Central memory CD8-positive, alpha-beta T cell (primary cell): ENCODE results near the gene OR2C1.

ENCODE experiments used
- ATAC-seq: fragments of 150-1000 bp; cut with Tn5 transposase; replicated peaks from 2 replicates; pipeline ENCODE4 v1.10.0; 2022; ENCODE audit warnings: mild to moderate bottlenecking, moderate FRiP score, moderate number of reproducible peaks; ENCODE audit not compliant: poor library complexity, severe bottlenecking; ENCODE audit errors: extremely low read depth
- DNase-seq, 2 donors: peaks; one replicate each; pipeline ENCODE4 v3.0.0; 2021; ENCODE audit warnings: low spot score in 2 of 2
- H3K27ac Mint-ChIP-seq: one replicate; pipeline ENCODE4 v1.8.0; 2022; ENCODE audit warnings: low read depth, mild to moderate bottlenecking, moderate library complexity, mixed read lengths
- H3K27me3 Mint-ChIP-seq: one replicate; pipeline ENCODE4 v1.8.0; 2022; ENCODE audit warnings: mixed read lengths
- H3K36me3 Mint-ChIP-seq: one replicate; pipeline ENCODE4 v1.8.0; 2022; ENCODE audit warnings: mild to moderate bottlenecking, moderate library complexity, mixed read lengths; ENCODE audit not compliant: insufficient read depth
- H3K4me1 Mint-ChIP-seq: one replicate; pipeline ENCODE4 v1.8.0; 2022; ENCODE audit warnings: mixed read lengths
- H3K4me3 Mint-ChIP-seq: one replicate; pipeline ENCODE4 v1.8.0; 2022; ENCODE audit warnings: mild to moderate bottlenecking, moderate library complexity, mixed read lengths
- H3K9me3 Mint-ChIP-seq: one replicate; pipeline ENCODE4 v1.8.0; 2022; ENCODE audit warnings: mixed read lengths

Gene OR2C1

DNA sequence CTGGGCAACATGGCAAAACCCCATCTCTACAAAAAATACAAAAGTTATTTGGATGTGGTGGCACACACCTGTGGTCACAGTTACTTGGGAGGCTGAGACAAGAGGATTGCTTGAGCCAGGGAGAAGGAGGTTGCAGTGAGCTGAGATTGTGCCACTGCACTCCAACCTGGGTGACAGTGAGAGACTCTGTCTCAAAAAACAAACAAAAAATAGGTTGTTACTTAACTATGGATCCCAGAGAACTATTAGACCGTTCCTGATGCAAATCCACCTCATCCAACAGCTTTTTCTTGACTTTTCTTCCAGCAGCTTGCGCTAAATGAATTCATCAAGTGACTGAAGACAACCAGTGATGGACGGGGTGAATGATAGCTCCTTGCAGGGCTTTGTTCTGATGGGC lies at the start of gene OR2C1:
Gene OR2C1, plus strand, starts transcription at position 301 of the 400 bp plus-strand sequence. Its CDS starts 52 bp downstream, at position 353.
- no peak for DNase-seq
- no peak for ATAC-seq
- Mint-ChIP-seq H3K27ac (no peak within 1 kb of the TSS), H3K4me3 (no peak within 1 kb of the TSS), H3K4me1 (no peaks in the 10 kb centered on the region), H3K27me3 (peaks cover 34% of the 10 kb centered on the region), H3K36me3 (no peaks in the 10 kb centered on the region), H3K9me3 (peaks cover 10% of the 10 kb centered on the region)

DNA sequence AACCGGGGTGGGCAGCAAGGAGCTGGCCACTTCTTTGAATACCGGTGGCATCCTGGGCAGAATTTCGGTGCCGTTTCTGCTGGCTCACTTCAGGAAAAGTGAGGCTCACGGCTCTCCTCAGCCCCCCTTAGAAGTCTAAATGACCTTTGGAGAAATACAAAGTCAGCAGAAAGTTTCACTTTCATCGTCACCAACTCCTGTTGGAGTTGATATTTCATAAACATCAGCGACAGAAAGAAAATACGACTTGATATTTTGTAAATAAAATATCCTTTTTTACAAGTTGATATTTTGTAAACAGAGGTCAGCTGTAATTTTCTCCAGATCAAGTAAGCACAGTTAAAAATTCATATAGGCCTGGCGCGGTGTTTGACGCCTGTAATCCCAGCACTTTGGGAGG lies 49.6 kb upstream of the OR2C1 start:
- no peak for ATAC-seq
- Mint-ChIP-seq H3K4me1 (peaks cover 19% of the 10 kb centered on the region), H3K36me3 (peaks cover 24% of the 10 kb centered on the region), H3K4me3 (peak overlapping the region; percentile 74), H3K27ac (peak overlapping the region; percentile 57), H3K27me3 (no peaks in the 10 kb centered on the region), H3K9me3 (peaks cover 12% of the 10 kb centered on the region)
- no peak for DNase-seq

DNA sequence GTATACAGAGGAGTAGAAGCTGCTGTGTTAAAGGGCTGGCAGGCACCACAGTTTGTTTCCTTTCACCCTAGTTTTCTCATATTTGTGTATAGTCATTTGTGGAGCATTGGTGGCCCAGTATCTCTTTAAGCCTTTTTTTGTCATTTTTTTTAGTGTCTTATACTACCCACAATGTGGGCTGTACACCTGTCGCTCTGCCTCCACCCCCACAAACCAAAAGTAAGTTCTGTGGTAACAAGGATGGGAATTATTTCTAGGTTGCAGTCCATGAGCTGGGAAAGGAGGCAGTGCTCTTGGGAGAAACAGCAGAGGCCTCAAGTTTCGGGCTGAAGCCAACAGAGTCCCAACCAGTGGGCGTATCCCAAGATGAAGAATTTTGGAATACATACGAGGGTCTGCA lies 44.2 kb upstream of the OR2C1 start:
- Mint-ChIP-seq H3K9me3 (peaks cover 38% of the 10 kb centered on the region), H3K4me1 (peaks cover 19% of the 10 kb centered on the region), H3K27me3 (no peaks in the 10 kb centered on the region), H3K36me3 (peaks cover 37% of the 10 kb centered on the region), H3K4me3 (no peak overlapping the region), H3K27ac (no peak overlapping the region)
- DNase-seq, result no peak
- no peak for ATAC-seq

DNA sequence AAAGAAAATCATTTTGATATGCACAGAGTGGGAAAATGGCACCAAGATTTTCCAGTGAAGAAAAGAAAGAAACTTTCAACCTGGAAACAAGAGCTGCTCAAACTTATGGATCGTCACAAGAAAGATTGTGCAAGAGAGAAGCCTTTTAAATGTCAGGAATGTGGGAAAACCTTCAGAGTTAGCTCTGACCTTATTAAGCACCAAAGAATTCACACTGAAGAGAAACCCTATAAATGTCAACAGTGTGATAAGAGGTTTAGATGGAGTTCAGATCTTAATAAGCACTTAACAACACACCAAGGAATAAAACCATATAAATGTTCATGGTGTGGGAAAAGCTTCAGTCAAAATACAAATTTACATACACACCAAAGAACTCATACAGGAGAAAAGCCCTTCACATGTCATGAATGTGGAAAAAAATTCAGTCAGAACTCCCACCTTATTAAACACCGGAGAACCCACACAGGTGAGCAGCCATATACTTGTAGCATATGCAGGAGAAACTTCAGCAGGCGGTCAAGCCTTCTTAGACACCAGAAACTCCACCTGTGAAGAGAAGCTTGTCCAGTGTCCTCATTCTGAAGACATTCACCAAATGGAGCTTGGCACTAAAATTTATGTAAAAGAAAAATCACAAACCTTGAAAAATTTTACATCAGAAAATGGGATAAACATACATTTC lies 38.2 kb upstream of the OR2C1 start:
- Mint-ChIP-seq H3K4me1 (no peaks in the 10 kb centered on the region), H3K27me3 (no peaks in the 10 kb centered on the region), H3K4me3 (no peak overlapping the region), H3K27ac (no peak overlapping the region), H3K9me3 (peaks cover 37% of the 10 kb centered on the region), H3K36me3 (peaks cover 31% of the 10 kb centered on the region)
- DNase-seq (no peak), ATAC-seq (no peak)

DNA sequence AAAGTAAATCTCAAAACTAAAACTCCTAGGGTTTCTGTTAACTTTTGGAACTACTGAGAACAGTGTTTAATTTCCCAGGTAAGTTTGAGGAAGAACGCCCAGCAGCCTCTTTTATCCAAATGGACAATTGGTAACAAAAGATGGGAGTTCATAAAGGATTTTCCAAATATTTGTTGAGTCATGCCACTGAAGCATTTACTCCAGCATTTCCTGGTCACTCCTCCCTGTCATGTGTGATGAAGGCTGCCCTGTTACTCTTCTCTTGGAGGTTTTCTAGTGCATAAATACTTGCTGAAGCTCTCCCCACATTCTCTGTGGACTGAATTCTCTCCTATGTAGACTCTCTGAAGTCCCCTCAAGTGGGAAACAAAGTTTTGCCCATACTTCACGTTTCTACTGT lies 33.9 kb upstream of the OR2C1 start:
- H3K9me3 Mint-ChIP-seq, result peaks cover 23% of the 10 kb centered on the region
- H3K27me3 Mint-ChIP-seq, result no peaks in the 10 kb centered on the region
- no peak overlapping the region for H3K4me3 Mint-ChIP-seq

DNA sequence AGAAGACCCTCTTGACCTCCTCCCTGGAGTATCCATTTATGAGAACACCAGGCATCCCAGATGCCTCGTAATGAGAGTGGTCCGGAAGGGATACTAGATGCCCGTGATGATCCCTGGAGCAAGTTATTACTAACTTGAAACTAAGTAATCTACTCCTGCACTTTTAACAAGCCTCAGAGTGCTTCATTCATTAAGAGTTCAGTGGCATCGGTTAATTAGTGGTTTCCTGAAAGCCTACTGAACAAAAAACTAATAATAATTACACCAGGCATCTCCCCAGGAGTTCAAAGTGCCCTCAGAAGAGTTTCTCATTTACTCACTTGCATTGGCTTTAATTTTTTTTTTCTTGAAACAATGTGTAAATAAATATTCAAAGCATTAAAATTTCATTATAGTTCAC lies 28.2 kb upstream of the OR2C1 start:
- H3K27ac Mint-ChIP-seq, result no peak overlapping the region
- no peaks in the 10 kb centered on the region for H3K36me3 Mint-ChIP-seq
- peaks cover 14% of the 10 kb centered on the region for H3K9me3 Mint-ChIP-seq
- no peaks in the 10 kb centered on the region for H3K27me3 Mint-ChIP-seq
- DNase-seq (no peak), ATAC-seq (no peak)
- H3K4me1 Mint-ChIP-seq, result no peaks in the 10 kb centered on the region
- H3K4me3 Mint-ChIP-seq, result no peak overlapping the region

More for the DNA sequence above, 33.9 kb upstream of the OR2C1 start:
- no peaks in the 10 kb centered on the region for H3K4me1 Mint-ChIP-seq
- DNase-seq (no peak), ATAC-seq (no peak)
- H3K36me3 Mint-ChIP-seq, result peaks cover 11% of the 10 kb centered on the region
- no peak overlapping the region for H3K27ac Mint-ChIP-seq

DNA sequence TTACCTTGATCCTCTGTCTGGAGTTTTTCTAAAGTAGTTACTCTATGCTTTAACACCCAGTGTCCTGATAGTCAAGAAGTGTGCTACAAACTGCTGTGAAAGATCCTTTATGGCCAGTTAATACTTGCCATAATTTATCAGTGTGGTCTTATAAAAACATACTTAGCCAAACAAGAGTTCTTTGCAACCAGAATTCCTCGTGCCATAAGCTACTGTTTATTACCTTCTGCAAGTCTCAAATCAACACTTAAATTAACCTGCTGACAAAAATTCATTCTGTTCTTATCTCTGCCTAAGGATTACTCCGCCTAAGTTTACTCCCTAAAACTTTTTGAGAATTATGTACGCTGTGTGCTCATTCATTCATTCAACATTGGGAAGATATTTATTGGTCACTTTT lies 27.6 kb upstream of the OR2C1 start:
- Mint-ChIP-seq H3K27me3 (no peaks in the 10 kb centered on the region), H3K27ac (no peak overlapping the region), H3K4me1 (no peaks in the 10 kb centered on the region), H3K9me3 (peaks cover 14% of the 10 kb centered on the region), H3K4me3 (no peak overlapping the region), H3K36me3 (no peaks in the 10 kb centered on the region)
- DNase-seq (no peak), ATAC-seq (no peak)

DNA sequence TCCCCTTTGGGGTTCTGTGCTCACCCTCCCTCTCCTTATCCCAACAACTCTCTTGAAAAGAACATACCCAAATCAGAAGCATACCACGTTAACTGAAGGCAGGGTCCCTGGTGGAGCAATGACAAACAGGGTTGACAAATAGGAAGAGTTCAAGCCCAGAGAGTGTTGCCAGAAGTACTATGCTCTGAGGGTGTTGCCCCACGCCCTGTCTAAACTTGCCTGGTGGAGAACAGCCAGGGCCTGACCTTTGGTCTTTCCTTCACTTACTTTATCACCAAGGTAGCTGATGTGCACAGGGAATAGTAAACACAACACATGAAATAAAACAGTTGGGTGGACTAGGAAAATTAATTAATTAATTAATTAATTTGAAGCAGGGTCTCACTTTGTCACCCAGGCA lies 27.0 kb upstream of the OR2C1 start:
- Mint-ChIP-seq H3K27ac (no peak overlapping the region), H3K4me1 (no peaks in the 10 kb centered on the region), H3K4me3 (no peak overlapping the region), H3K9me3 (peaks cover 14% of the 10 kb centered on the region), H3K27me3 (no peaks in the 10 kb centered on the region), H3K36me3 (no peaks in the 10 kb centered on the region)
- DNase-seq (no peak), ATAC-seq (no peak)

DNA sequence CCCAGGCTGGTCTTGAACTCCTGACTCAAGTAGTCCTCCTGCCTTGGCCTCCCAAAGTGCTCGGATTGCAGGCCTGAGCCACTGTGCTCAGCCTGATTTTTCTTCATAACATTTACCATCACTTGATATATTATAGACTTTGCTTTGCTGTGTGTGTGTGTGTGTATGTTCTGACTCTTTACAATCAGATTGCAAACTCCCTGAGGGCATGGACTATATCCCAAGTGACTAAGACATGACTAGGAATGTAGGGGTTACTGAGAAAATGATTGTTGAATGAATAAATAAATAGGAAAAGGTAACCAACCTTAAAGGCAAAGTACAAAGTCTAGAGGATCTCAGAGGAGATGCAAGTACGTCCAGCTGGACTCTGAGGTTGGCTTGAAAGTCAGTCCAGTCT lies 9.6 kb upstream of the OR2C1 start:
- Mint-ChIP-seq H3K4me3 (no peak overlapping the region), H3K36me3 (peaks cover 1% of the 10 kb centered on the region), H3K27me3 (no peaks in the 10 kb centered on the region), H3K4me1 (no peaks in the 10 kb centered on the region), H3K9me3 (no peaks in the 10 kb centered on the region), H3K27ac (no peak overlapping the region)
- DNase-seq (no peak), ATAC-seq (no peak)

DNA sequence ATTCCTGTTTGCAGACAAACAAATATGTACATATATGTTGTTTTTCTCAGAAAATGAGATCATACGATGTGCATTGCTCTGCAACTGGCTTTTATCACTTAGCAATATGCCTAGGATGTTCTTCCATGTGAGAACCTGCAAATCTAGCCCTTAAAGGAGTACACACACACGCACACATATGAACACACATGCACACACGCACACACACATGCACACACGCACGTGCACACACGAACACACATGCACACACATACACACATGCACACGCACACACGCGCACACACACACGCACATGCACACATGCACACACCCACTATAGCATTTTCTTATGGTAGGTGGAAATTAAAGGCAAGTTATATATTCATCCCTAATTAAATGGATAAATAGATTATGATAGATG lies 8.1 kb upstream of the OR2C1 start:
- no peaks in the 10 kb centered on the region for H3K4me1 Mint-ChIP-seq
- DNase-seq, result no peak
- ATAC-seq, result no peak
- peaks cover 1% of the 10 kb centered on the region for H3K36me3 Mint-ChIP-seq
- H3K27ac Mint-ChIP-seq, result no peak overlapping the region
- no peak overlapping the region for H3K4me3 Mint-ChIP-seq
- no peaks in the 10 kb centered on the region for H3K9me3 Mint-ChIP-seq
- H3K27me3 Mint-ChIP-seq, result no peaks in the 10 kb centered on the region

DNA sequence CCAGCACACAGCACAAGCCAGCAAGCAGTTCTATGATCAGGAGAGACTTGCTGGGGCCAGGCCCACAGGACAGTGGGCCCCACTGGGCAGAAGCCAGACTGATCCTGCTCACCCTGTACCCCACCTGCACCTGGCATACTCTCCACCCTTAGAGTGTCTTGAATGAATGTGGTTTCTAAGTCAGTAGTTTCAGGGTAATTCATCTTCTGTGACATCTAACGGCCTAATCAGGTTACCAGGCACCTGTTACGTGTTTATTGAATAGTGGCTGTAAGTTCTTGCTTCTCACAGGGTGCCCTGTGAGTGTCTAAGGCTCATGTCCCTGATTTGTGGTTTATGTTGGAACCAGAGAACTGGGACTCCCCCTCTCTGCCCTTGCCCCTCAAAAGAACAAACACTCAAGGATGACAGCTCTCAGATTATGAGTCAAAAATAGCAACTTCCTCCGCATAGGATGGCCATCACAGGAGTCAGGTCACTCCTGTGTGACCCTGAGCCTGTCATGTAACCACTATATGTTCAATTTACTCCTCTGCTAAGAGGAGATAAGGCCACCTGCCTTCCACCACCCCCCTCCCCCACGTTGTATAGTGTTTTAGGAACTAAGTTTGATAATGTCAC lies 7.0 kb upstream of the OR2C1 start:
- ATAC-seq (no peak), DNase-seq (no peak)
- Mint-ChIP-seq H3K9me3 (no peaks in the 10 kb centered on the region), H3K36me3 (peaks cover 1% of the 10 kb centered on the region), H3K4me3 (no peak overlapping the region), H3K27me3 (no peaks in the 10 kb centered on the region), H3K27ac (no peak overlapping the region), H3K4me1 (no peaks in the 10 kb centered on the region)

DNA sequence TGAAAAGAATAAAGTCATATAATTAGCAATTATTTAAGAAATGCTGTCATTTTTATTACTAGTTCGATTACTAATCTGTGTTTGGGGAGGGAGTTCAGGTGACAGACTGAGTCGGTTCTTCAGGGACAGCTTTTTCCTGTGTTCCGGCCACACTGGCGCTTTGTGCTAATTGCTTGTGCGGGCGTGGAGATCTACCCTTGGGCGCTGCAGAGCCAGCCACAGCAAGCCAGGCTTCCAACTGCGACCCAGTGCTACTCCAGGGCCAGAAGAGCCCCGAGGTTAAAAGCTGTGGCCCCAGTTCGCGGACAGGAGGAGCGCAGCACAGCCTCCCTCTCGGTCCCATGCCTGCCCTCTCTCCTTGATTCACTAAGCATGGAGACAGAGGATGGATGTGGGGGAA lies 6.5 kb upstream of the OR2C1 start:
- DNase-seq, result no peak
- no peaks in the 10 kb centered on the region for H3K27me3 Mint-ChIP-seq

DNA sequence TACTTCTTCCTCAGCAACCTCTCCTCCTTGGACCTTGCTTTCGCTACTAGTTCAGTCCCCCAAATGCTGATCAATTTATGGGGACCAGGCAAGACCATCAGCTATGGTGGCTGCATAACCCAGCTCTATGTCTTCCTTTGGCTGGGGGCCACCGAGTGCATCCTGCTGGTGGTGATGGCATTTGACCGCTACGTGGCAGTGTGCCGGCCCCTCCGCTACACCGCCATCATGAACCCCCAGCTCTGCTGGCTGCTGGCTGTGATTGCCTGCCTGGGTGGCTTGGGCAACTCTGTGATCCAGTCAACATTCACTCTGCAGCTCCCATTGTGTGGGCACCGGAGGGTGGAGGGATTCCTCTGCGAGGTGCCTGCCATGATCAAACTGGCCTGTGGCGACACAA lies 429 bp downstream of the OR2C1 start:
- Mint-ChIP-seq H3K27ac (no peak overlapping the region), H3K4me3 (no peak overlapping the region), H3K9me3 (peaks cover 10% of the 10 kb centered on the region), H3K4me1 (no peaks in the 10 kb centered on the region), H3K27me3 (peaks cover 39% of the 10 kb centered on the region), H3K36me3 (no peaks in the 10 kb centered on the region)
- DNase-seq, result no peak
- ATAC-seq, result no peak

More for the DNA sequence above, 6.5 kb upstream of the OR2C1 start:
- H3K27ac Mint-ChIP-seq, result peak overlapping the region; percentile 21
- H3K36me3 Mint-ChIP-seq, result peaks cover 1% of the 10 kb centered on the region
- no peaks in the 10 kb centered on the region for H3K9me3 Mint-ChIP-seq
- no peaks in the 10 kb centered on the region for H3K4me1 Mint-ChIP-seq
- H3K4me3 Mint-ChIP-seq, result no peak overlapping the region
- ATAC-seq, result no peak
